ENCODE measurements around the gene DTX3L.

DNA sequence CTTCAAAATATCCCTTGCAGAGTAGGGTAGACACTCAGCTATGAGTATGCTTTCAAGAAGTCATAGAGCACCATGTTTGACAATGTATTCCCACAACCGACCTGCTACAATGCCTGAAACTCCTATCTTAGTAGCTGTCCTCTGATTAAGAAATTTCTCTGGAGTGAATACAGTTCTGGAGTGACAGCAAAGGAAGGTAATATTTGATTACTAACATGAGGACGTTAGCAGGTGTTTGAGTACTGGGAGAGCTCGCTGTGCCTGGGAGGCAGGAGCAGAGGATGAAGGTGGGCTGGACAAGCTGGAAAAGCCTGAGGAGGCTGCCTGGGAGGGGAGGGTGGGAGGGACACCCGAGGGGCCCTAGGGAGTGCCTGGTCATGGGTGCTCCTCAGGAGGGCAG lies 56.3 kb downstream of the DTX3L start:
- TF ChIP-seq, protein P1, sequence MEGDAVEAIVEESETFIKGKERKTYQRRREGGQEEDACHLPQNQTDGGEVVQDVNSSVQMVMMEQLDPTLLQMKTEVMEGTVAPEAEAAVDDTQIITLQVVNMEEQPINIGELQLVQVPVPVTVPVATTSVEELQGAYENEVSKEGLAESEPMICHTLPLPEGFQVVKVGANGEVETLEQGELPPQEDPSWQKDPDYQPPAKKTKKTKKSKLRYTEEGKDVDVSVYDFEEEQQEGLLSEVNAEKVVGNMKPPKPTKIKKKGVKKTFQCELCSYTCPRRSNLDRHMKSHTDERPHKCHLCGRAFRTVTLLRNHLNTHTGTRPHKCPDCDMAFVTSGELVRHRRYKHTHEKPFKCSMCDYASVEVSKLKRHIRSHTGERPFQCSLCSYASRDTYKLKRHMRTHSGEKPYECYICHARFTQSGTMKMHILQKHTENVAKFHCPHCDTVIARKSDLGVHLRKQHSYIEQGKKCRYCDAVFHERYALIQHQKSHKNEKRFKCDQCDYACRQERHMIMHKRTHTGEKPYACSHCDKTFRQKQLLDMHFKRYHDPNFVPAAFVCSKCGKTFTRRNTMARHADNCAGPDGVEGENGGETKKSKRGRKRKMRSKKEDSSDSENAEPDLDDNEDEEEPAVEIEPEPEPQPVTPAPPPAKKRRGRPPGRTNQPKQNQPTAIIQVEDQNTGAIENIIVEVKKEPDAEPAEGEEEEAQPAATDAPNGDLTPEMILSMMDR (conservative IDR thresholded peaks at IDR 0.05; ENCODE audit: low read depth, low read length), result no peak
- TF ChIP-seq EZH2 (IDR thresholded peaks at IDR 0.05; ENCODE audit: low read length, unreplicated experiment), result no peak

All from PC-3 (cell line).